LNCaP clone FGC (cell line): Measurements from ENCODE around the gene BTBD2.

Experiments
- DNase-seq: peaks from one replicate; pipeline ENCODE4 v3.0.0-alpha.2; 2011; ENCODE audit warnings: low read depth
- H3K4me3 ChIP-seq: 2 replicates; pipeline ENCODE4 v1.5.1; 2011; ENCODE audit warnings: mild to moderate bottlenecking, low read depth, low read length, control low read depth
- CTCF ChIP-seq: IDR thresholded peaks from 2 replicates; pipeline ENCODE4 v1.5.1; 2012; ENCODE audit warnings: mild to moderate bottlenecking; ENCODE audit not compliant: control insufficient read depth, insufficient read depth; ENCODE audit errors: extremely low read depth

The BTBD2 gene

GRCh38 chr19:2003874-2004273, 11.6 kb downstream of the BTBD2 start:
- DNase-seq = no peak
- TF ChIP-seq CTCF = no peak

GRCh38 chr19:1999856-2000515, 15.5 kb downstream of the BTBD2 start:
- DNase-seq = no peak
- no peak for TF ChIP-seq CTCF
- H3K4me3 ChIP-seq = no peak overlapping the region

More at GRCh38 chr19:2003874-2004273, 11.6 kb downstream of the BTBD2 start:
- H3K4me3 ChIP-seq = no peak overlapping the region

- H3K4me3 ChIP-seq = no peak overlapping the region
- no peak for TF ChIP-seq CTCF
- DNase-seq = no peak
Measured at GRCh38 chr19:1998712-1999708, 16.5 kb downstream of the BTBD2 start.

- TF ChIP-seq CTCF = no peak
- no peak for DNase-seq
- no peak overlapping the region for H3K4me3 ChIP-seq
Measured at GRCh38 chr19:1997353-1998233, 17.9 kb downstream of the BTBD2 start.

GRCh38 chr19:1992759-1993260, 22.7 kb downstream of the BTBD2 start:
- no peak for TF ChIP-seq CTCF
- no peak for DNase-seq
- no peak overlapping the region for H3K4me3 ChIP-seq
